IPS-11a (cell line): ENCODE results near the gene IQCK.

Source experiments
- H3K4me3 ChIP-seq: one replicate; pipeline ENCODE4 v1.5.1; 2013; ENCODE audit warnings: low read depth, low read length, control low read depth

Gene IQCK

GRCh38 chr16:19833176-19833575 lies 115.1 kb downstream of the IQCK start:
- no peak overlapping the region for H3K4me3 ChIP-seq

DNA sequence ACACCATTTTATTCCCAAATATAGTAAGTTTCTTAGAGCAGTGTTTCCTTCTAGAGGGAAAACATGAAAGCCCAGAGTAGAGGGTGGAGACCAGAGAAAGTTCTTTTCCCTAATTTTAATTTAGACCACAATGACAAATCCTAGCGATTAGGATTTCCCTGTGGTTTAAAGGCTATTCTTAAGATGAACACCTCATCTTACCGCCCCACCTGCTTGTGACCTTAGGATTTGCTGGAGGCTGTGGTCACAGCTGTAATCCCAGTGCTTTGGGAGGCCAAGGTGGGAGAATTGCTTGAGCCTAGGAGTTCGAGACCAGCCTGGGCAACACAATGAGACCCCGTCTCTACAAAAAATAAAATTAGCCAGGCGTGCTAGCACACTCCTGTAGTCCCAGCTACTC lies 115.5 kb downstream of the IQCK start:
- H3K4me3 ChIP-seq, result no peak overlapping the region

DNA sequence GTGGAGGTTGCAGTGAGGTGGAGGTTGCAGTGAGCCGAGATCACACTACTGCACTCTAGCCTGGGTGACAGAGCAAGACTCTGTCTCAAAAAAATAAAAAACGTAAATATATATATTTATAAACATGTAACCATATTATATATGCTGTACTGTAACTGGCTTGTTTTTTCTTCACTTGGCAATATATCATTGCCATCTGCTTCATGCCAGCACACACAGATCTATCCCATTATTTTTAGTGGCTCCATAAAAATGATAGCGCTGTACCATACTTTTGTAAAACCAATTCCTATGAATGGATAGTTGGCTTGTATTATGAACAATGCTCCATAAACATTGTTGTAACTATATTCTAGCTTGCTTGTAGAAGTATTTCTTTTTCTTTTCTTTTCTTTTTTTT lies 117.1 kb downstream of the IQCK start:
- H3K4me3 ChIP-seq, result no peak overlapping the region

DNA sequence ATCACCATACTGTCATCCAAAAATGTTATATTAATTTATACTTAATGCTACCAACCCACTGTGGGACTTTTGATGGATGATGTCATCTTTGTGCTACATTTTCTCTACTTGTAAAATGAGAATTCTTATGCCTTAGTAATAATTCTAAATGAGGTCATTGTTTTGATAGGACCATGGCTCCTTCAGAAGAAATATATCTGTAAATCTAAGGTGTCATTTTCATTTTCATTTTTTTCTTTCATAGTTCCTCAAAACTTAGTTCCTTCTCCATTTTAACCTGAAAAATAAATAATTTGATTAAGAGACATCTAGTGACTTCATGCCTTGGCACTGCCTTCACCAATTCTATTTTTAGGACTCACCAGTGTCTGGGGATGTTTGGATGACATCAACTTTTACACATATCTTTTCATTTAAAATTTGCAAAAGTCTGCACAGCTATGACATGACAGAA lies 117.9 kb downstream of the IQCK start:
- no peak overlapping the region for H3K4me3 ChIP-seq

- H3K4me3 ChIP-seq, result no peak overlapping the region
Measured at GRCh38 chr16:19837331-19837980, 119.4 kb downstream of the IQCK start.

GRCh38 chr16:19837984-19838707 lies 120.1 kb downstream of the IQCK start:
- no peak overlapping the region for H3K4me3 ChIP-seq

GRCh38 chr16:19840524-19841110 lies 122.5 kb downstream of the IQCK start:
- no peak overlapping the region for H3K4me3 ChIP-seq

DNA sequence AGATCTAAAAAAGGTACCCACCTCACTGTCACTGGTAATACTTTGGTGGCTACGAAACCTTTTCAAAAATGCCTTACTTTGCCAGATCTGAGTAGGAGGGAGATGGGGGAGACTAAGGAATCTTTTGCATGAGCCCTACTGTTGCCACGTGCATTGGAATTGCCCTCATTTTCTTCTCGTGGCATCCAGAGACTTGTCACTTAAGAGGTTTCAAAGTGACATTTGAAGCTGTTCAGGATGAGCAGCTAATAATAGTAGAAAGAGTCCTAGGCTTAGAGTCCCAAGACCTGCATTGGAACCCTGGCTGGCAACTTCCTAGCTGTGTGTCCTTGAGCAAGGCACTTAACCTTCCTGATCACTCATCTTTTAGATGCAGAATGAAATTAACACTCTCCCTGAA lies 123.1 kb downstream of the IQCK start:
- no peak overlapping the region for H3K4me3 ChIP-seq

DNA sequence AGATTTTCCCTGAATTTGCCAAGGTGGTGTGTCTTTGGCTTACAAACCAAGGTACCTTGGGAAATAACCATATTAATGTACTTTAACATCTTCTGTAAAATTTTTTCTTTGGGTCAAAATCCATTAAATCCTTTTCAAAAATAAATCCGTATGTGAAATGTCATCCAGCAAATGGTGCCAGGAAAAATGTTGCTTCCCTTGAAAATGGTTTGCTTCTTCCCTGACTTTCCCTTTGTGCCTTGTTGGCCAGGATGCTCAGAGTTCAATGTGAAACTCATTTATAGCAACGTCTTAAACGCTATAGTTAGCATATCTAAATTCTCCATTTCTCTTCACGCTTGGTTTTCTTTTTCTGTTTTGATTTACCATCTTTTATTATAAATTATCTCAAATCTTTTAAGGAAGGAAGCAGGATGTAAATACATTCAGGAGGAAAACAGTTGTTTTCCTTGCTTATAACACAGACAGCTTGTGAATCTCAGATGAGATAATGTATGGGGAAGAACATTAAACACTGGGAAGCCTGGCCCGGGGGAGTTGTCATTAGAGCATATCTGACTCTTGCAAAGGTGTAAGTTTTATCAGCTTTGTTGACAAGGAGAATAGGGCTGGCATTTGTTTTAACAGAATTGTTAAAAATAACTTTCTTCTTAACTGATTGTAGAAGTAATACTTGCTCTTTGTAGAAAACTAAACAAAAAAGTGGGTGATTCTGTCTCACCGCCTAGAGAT lies 124.5 kb downstream of the IQCK start:
- H3K4me3 ChIP-seq, result no peak overlapping the region

- no peak overlapping the region for H3K4me3 ChIP-seq
Measured at GRCh38 chr16:19843371-19843770, 125.3 kb downstream of the IQCK start.

GRCh38 chr16:19844945-19845641 lies 127.0 kb downstream of the IQCK start:
- H3K4me3 ChIP-seq, result no peak overlapping the region

GRCh38 chr16:19846436-19846835 lies 128.4 kb downstream of the IQCK start:
- no peak overlapping the region for H3K4me3 ChIP-seq

GRCh38 chr16:19848756-19849155 lies 130.7 kb downstream of the IQCK start:
- H3K4me3 ChIP-seq, result no peak overlapping the region

DNA sequence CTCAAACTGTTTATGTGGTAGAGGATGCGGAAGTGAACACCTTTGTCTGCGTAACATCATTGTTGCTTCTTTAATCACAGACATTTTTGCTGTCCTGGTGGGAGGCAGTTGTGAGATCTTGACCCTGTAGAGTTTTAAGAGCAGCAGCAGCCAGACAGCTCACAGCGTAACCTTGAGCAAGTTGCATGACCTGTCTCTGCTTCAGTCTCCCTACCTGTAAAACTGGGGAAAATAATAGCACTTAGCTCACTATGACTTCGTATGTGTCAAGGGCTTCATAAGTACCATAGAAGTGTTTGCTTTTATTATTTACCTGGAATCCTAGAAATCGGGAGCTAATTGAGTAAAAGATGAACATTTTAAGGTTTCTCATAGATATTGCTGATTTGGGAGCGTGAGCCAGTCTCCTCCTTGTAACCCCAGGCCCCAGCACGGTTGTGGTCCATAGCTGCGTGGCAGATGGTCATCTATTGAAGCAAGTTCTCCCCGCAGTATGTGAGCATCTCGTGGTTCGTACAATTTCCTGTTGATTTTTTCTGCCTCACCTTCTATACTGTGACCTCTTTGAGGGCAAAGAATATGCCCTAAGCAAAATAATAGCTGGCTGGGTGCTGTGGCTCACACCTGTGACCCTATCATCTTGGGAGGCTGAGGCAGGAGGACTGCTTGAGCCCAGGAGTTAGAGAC lies 132.2 kb downstream of the IQCK start:
- no peak overlapping the region for H3K4me3 ChIP-seq

- H3K4me3 ChIP-seq, result no peak overlapping the region
Measured at GRCh38 chr16:19851476-19851875, 133.4 kb downstream of the IQCK start.

GRCh38 chr16:19853132-19853741 lies 135.2 kb downstream of the IQCK start:
- no peak overlapping the region for H3K4me3 ChIP-seq

- H3K4me3 ChIP-seq, result no peak overlapping the region
Measured at GRCh38 chr16:19853742-19854542, 135.9 kb downstream of the IQCK start.

GRCh38 chr16:19854543-19854876 lies 136.4 kb downstream of the IQCK start:
- no peak overlapping the region for H3K4me3 ChIP-seq

- no peak overlapping the region for H3K4me3 ChIP-seq
Measured at GRCh38 chr16:19856120-19856519, 138.0 kb downstream of the IQCK start.
